ENCODE data around the gene EEA1.
"Not testable (repeated sequence)": the region's sequence is repeated elsewhere in the genome, so short reads cannot be mapped to it uniquely, and the experiment has no call there.

Gene EEA1

DNA sequence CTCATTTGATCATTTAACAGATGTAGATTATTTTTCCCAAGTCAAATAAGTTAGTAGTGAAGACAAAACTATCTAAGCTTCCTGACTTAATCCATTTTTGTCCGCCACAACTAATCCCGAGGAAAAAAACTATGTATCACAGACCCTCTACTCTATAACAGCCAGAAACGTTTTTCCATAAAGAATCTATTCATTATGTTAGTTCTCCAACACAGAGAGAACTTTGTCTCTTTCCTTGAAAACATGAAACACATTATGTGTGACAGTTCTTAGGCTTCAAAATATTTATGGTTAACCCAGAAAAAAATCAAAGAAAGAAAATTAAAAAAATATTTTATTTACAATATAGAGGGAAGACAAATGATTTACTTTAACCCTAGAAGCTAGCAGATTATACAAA, 126.2 kb downstream of the EEA1 start:
- DNase-seq (ENCODE audit: low read depth in 2 of 2) = no peak

DNA sequence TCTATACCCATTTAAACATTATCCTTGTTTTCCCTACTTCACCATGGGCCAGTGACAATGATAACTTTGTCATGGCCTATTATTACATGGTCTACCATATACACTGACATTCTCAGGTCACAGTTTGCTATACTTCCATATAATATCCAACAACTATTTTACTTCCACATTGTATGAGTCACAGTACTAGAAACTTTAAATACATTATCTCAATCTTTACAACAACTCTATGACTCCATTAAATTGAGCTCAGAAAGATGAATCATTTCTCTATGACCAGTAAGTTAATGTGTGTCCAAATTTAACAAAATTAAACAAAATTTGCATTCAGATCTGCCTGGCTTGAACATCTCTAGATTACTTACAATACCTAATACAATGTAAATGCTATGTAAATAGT, 132.4 kb downstream of the EEA1 start:
- DNase-seq (ENCODE audit: low read depth in 2 of 2) = no peak

DNA sequence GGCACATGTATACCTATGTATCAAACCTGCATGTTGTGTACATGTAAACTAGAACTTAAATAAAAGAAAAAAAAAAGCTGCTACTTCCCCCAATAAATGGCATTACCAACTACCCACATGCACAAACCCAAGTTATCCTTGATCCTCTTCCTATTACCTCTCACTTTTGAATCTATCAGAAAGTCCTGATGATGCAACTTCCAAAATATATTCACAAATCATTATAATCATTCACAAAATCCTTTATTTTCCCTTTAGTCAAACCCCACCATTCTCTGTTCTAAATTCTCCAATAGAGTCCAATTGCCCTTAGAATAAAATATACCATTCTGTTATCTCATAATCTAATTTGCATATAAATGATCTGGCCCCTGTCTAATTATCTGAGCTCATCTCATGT, 134.3 kb downstream of the EEA1 start:
- DNase-seq (ENCODE audit: low read depth in 2 of 2) = no peak

DNA sequence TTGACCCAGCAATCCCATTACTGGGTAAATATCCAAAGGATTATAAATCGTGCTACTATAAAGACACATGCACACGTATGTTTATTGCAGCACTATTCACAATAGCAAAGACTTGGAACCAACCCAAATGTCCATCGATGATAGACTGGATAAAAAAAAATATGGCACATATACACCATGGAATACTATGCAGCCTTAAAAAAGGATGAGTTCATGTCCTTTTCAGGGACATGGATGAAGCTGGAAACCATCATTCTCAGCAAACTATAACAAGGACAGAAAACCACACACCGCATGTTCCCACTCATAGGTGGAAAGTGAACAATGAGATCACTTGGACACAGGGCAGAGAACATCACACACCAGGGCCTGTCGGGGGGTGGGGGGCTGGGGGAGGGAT, 134.7 kb downstream of the EEA1 start:
- not testable (repeated sequence) for DNase-seq (ENCODE audit: low read depth in 2 of 2)

DNA sequence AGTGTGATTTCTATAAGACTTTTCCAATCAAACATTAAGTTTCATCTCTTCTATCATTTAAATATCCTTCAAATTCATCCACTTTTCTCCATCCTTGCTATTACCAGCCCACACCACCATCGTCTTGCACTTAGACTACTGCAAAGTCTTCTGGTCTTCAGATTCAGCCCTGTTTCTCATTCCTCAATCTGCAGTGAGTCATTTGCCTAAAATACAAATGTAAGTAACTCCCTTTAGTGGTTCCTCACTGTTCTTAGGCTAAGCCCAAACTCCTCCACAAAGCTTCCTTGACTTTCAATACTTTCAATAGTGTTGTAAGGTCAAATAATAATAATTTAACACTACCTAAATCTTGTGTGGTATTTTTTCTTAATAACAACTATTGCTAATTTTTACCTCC, 143.1 kb downstream of the EEA1 start:
- DNase-seq (ENCODE audit: low read depth in 2 of 2) = no peak

DNA sequence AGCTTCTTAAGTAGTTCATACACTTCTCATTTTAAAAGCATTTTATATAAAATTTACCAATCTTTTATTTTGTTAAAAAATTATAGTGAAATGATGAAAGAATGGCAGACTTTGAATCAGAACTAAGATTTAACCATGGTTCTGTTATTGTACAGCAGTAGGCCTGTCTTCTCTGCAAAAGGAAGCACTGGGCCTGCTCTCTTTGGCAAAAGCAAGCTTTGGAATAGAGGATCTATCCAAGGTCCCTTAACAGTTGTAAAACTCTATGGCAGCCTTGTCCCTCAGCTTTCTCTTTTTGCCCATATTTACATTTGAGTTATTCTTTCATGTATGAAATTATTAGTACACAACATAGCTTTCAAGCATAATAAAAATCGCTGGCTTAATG, 143.5 kb downstream of the EEA1 start:
- no peak for DNase-seq (ENCODE audit: low read depth in 2 of 2)

DNA sequence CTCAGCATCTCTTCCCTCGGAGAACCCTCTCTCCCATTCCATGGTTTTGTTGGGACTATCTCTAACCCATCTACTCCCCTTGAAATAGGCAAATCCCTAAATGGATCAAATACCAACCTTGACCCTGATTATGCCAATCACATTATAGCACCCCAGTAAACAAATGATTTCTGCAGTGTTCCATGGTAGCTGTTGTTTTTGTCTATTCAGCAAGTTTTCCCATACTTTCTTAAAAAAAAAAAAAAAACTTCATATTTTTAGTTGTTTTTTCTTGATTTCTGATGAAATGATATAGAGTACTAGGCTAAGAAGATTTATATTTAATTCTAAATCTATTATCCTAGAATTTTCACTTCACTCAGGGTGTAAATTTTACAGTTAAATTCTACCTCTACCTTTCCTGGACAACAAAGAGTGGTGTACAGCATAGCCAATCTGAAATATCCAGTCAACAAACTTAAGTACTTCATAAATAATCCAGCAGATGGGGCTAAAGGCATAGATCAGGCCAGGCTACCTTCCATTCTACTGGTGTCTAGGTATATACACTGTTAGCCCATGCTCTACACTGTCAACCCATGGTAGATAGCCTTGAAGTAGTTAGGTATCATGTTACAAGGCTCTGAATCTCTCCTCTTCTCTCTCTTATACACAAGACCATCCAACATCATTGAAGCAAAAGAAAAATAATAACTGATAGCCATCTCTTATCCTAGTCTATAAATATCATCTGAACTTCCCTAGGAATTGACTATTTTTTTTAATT, 144.1 kb downstream of the EEA1 start:
- DNase-seq (ENCODE audit: low read depth in 2 of 2) = no peak

DNA sequence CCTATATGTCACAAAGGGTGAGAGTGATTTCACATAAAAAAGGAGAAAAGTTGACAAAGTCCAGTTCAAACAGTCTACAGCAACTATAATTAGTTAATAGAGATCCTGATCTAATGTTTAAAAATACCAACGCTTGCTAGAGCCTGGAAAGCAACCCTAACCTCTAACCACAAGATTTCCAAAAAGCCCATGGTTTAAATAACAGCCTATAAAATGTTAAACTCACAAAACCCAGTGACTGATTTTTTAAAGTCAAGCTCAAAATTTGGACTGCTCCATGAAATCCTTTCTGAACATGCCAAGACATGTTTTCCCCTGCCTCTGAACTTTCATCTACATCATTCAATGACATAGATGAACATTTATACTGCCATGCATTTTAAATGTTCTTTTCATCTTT, 144.7 kb downstream of the EEA1 start:
- DNase-seq (ENCODE audit: low read depth in 2 of 2) = no peak

DNA sequence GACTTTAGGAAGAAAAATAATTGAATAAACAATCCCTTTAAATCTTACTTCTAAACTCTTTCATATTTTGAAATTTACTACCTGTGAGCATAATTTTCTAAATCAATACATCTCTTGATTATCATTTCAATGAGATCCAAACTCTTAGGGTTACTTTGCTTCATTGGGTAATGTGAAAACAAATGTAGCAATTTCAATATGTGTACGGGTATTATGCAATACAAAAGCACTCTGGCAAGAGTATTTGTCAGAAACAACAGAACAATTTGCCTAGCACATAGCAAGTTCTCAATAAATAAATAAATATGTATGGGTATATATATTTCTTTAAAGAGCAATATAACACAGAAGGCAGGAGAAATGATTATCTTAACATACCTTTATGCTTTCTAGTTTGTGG, 149.2 kb downstream of the EEA1 start:
- DNase-seq (ENCODE audit: low read depth in 2 of 2) = no peak

DNA sequence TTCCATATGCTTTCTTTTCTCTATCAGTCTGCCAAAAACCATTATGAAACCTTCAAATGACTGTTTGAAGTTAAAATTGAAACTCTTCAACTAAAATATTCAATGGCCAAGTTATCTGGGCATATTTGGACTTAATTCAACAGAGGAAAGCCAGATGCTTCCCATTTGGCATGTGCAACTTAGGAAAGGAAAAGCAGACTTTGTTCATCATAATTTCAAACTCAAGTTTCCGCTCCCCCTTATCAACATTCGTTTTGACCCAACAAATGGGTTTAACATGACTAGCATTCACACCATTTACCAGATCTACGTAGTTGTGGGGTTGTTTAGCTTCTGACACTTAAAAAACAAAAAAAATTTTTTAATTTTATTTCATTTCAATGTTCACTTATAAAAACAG, 150.6 kb downstream of the EEA1 start:
- DNase-seq (ENCODE audit: low read depth in 2 of 2) = no peak

DNA sequence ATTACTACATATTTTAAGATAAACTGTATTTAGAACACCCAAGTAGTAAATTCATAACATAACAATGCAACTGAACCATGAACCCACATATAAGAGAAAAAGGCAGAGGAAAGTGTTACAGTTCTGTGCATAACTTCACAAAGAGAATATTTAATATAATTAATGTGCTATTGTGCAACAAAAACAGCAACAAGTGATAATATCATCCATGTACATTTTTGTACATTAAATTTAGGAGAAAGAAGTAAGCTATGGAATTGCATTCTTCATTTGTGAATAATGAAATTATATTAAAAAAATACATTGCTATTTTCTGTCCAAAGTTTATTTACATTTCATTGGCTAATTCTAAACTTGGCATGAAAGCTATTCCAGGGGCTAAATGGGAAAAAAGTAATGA, 153.7 kb downstream of the EEA1 start:
- DNase-seq (ENCODE audit: low read depth in 2 of 2) = no peak

DNA sequence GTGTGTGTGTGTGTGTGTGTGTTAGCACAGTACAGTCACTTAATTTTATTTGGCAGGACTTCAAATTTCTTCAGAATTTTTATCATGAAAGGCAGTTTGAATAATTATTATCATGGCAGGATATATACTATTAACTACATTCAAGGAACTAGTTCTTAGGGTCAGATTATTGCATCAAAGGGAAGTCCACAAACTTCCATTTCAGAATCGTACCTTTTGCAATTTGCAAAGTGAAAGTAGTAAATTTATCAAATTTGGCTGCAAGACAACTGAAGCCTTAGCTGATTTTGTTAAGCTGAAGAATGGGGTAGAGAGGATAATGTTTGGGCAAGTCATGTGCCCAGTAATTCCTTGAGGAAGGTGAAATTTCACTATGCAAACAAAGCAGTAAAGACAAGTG, 158.1 kb downstream of the EEA1 start:
- no peak for DNase-seq (ENCODE audit: low read depth in 2 of 2)

DNA sequence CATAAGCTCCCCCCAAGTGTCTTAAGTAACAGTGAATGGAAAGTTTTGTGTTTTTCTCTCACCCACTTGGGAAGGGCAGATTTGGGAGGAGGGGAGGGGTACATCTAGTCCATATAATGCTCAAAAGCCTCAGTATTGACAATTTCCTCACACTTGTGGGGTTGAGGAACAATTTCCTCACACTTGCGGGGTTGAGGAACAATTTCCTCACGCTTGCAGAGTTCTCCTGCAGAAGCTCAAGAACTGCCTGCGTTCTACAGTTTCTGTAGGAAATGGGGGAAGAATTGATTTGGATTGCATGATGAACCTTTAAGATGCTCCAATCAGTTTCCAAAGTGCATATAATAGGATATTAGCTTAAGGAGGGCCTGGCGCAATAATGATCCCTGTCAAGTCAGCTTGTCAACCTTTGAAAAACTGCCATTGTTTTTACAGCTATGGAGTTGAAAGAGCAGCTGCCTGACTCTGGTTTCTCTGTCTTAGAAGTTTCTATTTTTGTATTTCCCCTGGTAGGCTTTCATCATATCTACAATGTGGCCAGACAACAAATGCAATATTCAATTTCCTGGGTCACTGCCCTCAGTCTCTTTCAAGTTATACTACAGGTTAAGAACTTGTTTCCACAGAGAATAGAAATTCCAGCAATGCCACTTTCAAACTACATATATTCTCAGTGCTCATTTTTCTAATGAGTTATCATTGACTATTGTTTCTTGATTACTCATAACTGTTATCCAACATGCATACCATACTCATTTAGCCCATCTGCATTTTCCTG, 159.8 kb downstream of the EEA1 start:
- DNase-seq (ENCODE audit: low read depth in 2 of 2) = no peak

DNA sequence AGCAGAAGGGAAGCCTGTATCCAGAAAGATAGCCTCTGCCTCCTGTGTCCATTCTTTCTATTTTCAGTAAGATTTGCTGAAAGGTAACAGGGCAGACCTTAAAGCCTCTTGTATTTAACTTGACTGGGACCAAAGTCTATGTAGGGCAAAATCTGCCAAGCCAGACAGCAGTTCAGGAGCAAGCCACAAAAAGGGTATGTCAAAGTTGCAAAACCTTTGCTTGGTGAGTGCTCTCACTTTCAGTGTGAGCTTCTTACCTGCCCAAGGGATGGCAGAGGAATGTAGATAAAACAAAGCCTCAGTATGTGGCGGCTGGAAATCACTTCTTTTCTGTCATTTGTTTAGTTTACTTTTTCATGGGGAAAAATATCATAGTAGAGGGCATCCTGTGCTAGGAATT, 163.2 kb downstream of the EEA1 start:
- no peak for DNase-seq (ENCODE audit: low read depth in 2 of 2)

DNA sequence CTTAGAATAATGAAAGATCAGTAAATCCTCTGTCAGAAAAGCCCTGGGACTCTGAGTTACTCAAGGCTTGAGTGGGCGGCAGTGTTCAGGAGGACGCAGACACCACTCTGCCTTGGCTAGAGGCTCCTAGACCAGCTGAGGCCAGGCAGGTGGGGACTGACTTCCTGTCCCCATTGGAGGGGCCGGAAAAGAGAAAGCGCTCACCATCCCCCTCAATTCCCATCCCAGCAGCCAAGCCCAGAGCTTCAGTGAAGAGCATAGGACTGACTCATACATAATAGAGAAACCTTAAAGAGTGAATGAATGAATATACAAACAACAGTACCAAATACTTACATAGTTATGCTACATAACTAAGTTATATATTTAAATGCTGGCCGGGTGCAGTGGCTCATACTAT, 164.3 kb downstream of the EEA1 start:
- no peak for DNase-seq (ENCODE audit: low read depth in 2 of 2)

DNA sequence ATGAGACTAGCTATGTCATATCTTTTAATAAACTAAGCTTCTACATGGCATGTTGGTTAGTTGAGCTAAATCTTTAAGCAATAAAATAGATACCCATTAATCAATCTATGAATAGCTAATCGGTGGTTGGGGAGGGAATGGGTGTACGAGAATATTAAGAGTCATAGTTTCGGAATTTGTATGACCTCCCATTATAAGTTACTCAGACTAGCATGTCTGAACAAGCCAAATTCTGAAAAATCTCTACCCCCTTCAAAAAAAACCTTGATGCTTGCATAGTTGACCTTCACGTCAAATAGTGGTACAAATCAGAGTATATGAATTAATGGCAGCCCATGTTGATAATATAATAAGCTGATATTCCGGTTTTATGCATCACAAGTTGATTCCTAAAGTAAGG, 166.3 kb downstream of the EEA1 start:
- no peak for DNase-seq (ENCODE audit: low read depth in 2 of 2)

DNA sequence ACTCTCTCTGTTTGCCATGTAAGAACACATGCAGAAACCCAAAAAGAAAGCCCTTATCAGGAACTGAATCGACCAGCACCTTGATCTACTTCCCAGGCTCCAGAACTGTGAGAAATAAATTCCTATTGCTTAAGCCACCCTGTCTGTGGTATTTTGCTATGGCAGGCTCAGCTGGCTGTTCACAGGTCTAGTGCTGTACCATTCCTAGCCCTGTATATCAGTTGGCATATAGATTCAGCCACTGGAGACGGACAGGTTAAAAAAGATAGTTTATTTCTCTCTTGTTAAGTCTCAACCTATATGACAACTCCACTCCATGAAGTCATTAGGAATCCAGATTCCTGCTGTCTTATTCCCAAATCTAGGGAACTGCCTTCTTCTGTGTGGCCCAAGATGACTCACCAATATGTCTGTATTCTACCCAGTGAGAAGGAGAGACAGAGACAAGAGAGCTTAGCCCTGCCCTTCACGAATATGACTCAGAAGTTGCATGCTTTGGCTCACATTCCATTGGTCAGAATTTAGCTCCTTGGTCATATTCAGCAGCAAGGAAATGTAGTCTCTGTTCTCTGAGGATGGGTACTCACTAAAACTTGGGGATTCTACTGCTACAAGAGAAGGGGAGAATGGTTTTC, 169.3 kb downstream of the EEA1 start:
- DNase-seq (ENCODE audit: low read depth in 2 of 2) = no peak

DNA sequence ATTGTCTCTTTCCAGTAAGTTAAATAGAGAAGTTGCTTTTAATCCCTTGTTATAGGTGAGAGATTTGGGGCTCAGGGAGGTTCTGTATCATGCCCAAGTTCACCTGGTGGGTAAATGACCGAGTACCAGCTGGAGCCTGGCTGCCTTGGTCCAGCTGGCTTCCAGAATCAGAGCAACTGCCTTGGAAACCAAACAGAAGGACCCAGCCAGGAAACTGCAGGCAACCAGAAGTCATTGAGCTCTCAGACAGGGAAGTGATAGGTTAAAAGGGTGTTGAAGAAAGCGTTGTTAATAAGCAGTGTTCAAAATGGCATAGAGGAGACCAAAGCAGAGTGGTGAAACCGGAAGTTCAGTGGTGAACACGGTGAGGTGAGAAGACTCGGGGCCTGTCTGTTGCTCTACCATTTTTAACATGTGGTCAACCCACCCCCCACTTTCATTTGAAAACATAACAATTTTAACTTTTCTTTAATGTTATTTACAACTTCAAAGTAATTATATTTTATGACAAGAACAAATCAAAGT, 171.4 kb downstream of the EEA1 start:
- no peak for DNase-seq (ENCODE audit: low read depth in 2 of 2)

DNA sequence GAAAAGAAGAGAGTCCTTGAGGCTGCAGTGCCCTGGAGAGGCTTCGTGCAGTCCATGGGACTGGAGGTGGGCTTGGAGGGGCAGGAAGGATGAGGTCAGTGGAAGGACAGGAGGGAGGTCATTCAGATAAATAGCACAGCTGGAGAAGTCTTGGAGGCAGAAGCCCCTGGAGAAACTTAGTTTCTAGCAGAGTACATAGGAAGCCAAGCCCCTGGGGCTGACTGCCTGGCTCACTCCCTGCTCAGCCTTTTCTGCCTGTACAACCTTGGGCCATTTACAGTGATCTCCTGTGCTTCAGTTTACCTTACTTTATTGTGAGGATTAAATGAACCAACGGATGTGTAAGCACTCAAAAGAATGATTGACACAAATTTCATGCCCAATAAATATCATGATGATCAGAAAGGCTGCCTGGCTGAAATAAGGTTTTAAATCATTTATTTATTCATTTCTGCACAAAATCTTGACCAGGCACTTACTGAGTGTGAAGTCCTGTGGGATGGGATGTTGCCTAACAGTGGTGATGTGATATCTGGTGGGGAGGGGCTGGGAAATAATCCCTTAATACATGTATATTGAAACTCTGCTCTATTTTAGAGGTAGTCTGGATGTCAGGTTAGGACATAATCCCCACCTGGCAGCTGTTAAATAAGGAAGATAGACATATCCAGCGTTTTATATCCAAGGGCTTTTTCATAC, 172.0 kb downstream of the EEA1 start:
- no peak for DNase-seq (ENCODE audit: low read depth in 2 of 2)

DNA sequence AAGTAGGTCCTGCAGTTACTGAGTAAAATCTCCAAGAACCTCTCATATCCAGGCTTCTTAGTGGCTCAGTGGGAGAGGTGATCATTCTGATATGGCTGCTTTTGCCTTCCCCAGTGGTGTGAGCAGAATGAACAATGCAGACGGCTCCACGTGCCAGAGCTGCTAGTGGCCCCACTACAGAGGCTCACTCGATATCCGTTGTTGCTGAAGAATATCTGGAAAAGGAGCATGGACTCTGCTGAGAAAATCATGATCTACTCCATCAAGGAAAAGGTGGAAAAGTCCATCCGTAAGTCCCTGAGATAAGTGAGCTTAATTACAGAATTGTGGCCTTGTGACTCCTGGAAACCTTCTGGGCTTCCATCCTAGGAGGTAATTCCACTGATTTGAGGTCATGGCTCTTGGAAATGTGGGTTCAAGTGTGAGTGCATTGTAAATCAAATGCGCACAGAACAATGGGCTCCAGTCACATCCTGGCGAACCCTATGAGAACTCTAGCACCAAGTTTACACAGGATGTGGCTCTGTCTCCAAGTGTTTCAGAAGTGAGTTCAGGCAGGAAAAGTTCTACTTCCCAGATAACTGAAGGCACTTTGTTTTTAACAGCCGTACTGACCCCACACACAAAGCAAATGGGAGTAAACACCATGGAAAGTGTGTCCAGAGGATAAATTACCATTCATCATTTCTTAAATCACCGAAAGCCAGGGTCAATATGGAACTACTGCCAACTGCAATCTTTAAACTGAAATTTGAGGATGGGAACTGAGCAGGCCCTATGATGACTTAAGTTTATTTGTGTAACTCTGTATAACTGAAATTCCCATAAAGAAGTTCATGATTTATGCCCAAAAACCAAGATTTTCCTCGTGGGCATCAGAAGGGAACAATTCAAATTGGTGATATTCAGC, 174.9 kb downstream of the EEA1 start:
- DNase-seq (ENCODE audit: low read depth in 2 of 2) = no peak

DNA sequence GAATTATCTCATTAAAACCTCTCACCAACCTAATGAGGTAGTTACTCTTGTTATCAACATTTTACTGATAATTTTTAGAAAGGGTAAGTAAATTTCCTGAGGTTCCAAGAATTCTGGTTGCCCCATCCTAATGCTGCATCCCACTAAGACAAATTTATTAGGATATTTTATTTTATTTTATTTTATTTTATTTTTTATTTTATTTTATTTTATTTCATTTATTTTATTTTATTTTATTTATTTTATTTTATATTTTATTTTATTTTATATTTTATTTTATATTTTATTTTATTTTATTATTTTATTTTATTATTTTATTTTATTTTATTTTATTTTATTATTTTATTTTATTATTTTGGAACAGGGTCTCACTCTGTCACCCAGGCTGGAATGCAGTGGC, 179.4 kb downstream of the EEA1 start:
- not testable (repeated sequence) for DNase-seq (ENCODE audit: low read depth in 2 of 2)
